NB4 (cell line): Measurements from ENCODE around the gene RTKN2.
"Not testable (repeated sequence)": the region's sequence is repeated elsewhere in the genome, so short reads cannot be mapped to it uniquely, and the experiment has no call there.

Source experiments
- MYC ChIP-seq: IDR thresholded peaks from 2 replicates; pipeline ENCODE4 v1.6.1; 2011; ENCODE audit warnings: low read depth, low read length
- POLR2A ChIP-seq: IDR thresholded peaks from 2 replicates; pipeline ENCODE4 v1.6.1; 2011; ENCODE audit warnings: mild to moderate bottlenecking; ENCODE audit not compliant: insufficient read length; ENCODE audit errors: extremely low read depth
- TF ChIP-seq, protein P1 (sequence below): IDR thresholded peaks from one replicate; pipeline ENCODE4 v1.5.1; 2012; ENCODE audit warnings: low read depth, low read length
- TF ChIP-seq, protein P2 (sequence below): IDR thresholded peaks from 2 replicates; pipeline ENCODE4 v1.6.1; 2011; ENCODE audit warnings: low read depth, low read length

DNA sequence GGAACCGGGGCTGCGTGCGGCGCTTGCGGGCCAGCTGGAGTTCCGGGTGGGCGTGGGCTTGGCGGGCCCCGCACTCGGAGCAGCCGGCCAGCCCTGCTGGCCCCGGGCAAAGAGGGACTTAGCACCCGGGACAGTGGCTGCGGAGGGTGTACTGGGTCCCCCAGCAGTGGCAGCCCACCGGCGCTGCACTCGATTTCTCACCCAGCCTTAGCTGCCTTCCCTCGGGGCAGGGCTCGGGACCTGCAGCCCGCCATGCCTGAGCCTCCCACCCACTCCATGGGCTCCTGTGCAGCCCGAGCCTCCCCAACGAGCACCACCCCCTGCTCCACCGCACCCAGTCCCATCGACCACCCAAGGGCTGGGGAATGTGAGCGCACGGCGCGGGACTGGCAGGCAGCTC is 11.7 kb upstream of the RTKN2 start:
- TF ChIP-seq, protein P1, sequence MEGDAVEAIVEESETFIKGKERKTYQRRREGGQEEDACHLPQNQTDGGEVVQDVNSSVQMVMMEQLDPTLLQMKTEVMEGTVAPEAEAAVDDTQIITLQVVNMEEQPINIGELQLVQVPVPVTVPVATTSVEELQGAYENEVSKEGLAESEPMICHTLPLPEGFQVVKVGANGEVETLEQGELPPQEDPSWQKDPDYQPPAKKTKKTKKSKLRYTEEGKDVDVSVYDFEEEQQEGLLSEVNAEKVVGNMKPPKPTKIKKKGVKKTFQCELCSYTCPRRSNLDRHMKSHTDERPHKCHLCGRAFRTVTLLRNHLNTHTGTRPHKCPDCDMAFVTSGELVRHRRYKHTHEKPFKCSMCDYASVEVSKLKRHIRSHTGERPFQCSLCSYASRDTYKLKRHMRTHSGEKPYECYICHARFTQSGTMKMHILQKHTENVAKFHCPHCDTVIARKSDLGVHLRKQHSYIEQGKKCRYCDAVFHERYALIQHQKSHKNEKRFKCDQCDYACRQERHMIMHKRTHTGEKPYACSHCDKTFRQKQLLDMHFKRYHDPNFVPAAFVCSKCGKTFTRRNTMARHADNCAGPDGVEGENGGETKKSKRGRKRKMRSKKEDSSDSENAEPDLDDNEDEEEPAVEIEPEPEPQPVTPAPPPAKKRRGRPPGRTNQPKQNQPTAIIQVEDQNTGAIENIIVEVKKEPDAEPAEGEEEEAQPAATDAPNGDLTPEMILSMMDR = not testable (repeated sequence)
- not testable (repeated sequence) for TF ChIP-seq MYC, POLR2A
- TF ChIP-seq, protein P2, sequence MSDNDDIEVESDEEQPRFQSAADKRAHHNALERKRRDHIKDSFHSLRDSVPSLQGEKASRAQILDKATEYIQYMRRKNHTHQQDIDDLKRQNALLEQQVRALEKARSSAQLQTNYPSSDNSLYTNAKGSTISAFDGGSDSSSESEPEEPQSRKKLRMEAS = not testable (repeated sequence)
